HG02840 (cell line): ENCODE data around the gene PARVA.

Experiments
- ATAC-seq: cut with Tn5 transposase; IDR thresholded peaks from one replicate; pipeline ENCODE4 v1.9.1; 2021; ENCODE audit warnings: mild to moderate bottlenecking, moderate library complexity, moderate number of reproducible peaks; ENCODE audit not compliant: unreplicated experiment, low FRiP score

Gene PARVA

DNA sequence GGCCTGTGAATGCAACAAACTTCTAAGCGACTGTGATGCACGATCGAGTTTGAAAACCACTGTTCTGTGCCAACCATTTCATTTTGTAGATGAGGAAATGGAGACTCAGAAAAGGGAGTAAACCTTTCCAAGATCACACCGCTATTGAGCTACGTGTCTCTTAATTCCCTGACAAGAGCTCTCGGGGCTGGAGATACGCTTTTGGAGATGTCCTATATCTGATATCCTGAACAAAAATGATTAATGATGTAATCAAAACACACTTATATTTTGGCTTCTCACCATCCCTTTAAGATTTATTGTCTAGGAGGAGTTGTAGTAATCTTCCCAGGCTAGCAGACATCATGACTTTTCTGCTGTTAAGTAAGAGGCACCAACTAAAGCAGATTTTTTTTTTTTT, 1.7 kb upstream of the PARVA start:
- no peak for ATAC-seq

DNA sequence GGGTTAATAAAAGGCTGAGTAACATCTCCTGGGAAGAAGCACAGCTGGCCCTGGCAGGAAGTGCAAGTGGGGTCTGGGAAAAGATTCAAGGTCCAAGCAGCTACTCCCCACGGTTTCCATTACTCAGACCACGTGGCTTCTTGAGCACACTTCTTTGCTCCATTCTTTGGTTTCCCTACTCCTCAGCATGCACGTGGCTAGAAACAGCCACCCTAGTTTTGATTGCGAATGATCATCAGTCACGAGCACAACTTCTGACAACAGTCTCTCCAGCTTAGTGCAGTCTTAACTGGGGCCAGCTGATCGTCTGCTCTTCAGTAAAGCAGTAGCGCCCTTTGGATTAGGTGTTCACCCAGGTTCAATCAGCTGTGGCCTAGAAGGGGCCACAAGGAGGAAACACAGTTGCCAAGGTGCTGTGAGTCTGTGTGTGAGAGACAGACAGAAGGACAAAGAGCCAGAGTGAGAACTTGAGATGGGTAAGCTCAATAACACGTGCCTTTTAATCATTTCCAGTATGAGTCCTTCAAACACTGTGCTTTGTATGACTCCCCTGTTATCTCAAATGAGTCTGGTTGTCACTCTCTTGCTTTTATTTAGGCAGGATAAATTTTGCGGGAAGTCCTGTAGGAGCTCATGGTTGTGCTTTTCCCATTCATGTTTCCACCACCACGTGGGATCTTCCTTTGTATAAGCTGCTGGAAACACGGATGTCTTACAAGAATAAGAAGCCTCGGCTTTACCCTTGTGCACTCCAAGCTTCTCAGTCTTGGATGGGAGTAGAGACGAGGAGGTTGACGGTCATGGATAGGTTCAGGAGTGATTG, 901 bp upstream of the PARVA start:
- ATAC-seq = no peak

DNA sequence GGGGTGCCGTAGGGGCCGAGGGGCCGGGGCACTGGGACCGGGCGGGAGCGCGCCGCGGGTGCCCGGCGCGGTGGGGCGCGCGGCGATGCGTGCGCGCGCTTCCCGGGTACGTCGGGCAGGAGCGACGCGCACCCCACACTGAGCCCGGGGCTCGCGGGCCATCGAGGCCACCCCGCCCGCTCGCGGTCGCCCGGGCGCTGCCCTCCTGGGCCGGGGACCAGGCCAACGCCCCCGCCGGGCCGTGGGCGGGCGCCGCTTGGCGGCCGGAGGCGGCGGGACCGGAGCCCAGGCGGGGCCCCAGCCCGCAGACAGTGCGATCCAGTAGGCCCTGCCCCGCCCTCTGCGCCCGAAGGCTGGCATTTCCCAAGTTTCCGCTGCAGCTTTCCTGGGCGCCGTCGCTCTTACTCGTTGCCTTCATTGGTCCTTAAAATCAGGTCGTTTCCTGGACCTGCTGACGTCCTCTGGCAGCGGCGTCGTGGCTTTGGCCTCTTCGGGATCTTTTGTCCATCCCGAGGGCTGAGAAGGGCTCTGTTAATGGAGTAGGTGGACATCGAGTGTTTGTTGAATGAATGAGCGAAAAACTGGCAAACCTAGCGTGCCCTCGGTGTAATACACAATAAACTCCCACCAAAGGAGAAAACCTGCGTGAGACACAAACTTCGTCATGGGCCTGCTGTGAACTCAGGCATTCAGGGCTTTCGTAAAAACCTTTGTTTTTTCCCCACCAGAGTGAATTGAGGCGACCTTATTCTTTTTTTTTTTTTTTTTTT, 638 bp downstream of the PARVA start:
- no peak for ATAC-seq

DNA sequence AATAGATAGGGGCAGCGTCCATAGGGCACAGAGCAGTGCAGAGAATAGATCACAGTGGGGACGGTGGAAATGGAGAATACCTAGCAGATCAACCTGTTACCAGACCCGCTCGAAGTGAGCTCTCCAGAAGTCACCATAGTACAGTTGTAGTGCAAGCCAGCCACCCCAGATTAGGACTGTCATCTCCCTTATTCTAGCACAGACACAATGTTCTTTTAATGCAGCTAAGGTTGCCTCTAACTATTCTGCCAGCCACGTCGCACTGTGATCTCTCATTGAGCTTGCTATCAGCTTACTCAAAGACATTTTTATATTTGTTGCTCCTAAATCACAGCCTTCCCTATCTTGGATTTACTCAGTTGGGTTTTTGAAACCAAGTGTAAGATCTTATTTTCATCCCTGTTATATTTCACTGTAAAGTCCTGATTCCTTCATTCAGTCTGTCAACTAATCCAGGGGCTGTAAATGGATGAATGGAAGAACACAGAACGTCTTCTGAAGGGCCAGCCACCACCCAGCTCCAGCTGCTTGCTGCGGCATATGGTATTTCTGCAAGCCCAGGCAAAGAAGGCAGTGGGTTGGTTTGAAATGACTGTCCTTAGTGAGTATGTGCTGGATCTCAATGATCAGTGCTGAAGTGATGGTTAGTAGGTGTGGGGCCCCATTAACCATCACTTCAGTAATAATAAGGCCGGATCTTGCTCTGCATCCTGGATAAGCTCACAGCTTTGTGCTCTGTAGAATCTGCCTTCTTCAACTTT, 3.4 kb downstream of the PARVA start:
- ATAC-seq = no peak

DNA sequence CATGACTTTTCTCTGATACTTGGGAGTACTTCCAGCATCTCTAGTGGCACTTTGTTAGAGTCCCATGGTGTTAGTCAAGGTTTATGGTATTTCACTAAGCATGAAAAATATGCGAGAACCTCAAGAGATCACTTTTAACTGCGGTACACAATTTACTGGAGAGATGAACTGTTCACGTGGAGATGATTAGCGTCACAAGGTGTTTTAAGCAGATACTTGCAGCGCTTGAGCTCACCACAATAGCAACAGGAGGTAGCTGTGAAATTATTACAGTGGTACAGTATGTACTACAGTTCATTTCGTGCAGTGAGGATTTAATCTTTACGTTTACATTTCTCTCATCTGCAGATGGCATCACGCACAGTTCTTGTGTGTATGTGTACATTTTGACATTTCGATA, 4.5 kb downstream of the PARVA start:
- no peak for ATAC-seq

DNA sequence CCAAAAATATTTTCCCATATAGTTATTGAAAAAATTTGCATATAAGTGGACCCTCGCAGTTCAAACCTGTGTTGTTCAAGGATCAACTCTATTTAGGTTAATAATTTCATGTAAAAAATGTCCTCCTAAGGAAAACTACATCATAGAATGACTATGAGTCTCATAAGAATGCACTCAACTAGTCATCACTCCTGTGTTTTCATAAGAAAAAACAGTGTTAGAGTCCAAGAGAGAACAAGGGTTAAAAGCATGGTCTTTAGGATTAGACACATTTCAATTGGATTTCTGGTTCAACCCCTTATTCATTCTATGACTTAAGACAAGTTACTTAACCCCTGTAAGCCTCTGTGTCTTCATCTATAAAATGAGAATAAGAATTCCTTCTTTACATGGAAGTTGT, 5.1 kb downstream of the PARVA start:
- ATAC-seq = no peak

DNA sequence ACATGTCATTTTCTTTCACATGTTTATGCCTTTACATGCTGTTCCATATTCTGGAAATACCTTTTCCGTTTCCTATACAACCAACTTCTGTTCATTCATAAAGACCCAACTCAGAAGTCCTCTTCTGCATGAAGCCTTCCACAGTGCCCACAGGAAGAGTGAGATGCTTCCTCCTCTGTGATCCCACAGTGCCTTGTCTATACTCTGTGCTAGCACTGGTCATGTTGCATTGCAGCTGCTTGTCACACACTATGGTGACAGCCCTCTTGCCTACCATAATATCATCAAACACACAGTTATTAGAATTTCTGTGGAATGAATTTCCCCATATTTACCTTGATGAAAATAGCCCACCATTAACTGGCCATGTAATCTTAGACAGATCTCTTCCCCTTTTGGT, 8.9 kb downstream of the PARVA start:
- no peak for ATAC-seq

DNA sequence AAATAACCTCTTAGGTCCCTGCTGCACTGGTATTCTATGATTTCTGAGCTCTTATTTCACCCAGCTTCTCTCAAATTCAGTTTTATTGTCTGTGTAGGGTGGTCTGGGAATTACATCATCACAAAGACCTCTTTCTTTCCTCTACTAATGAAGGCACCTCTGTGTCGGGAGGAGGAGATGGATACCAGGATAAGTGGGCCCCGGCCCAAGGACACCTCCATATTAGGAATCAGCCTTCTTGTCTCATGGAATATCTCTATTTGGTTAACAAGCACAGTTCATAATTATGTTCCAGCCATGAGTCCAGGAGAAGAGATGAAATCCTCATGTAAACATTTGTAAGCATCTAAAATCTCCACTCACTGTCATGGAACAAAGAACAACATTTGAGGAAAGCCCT, 9.4 kb downstream of the PARVA start:
- ATAC-seq = no peak

DNA sequence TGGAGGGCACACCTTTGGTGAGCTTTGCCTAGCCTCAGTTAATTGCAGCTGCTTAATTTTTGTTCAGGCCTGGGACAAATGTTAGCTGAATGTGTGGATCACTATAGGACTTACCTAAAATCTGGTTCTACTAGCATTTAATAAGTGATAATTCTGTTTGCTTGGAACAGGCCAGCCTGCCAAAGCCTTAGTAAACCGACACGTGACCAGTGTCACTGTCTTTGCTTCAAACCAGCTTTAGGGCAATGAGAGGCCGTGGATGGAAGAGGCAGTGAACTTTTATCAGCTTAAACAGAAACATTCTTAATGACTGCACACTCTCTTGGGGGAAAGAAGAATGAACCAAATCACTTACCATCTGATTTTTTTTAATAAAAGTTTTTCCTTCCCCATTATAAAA, 10.8 kb downstream of the PARVA start:
- no peak for ATAC-seq

DNA sequence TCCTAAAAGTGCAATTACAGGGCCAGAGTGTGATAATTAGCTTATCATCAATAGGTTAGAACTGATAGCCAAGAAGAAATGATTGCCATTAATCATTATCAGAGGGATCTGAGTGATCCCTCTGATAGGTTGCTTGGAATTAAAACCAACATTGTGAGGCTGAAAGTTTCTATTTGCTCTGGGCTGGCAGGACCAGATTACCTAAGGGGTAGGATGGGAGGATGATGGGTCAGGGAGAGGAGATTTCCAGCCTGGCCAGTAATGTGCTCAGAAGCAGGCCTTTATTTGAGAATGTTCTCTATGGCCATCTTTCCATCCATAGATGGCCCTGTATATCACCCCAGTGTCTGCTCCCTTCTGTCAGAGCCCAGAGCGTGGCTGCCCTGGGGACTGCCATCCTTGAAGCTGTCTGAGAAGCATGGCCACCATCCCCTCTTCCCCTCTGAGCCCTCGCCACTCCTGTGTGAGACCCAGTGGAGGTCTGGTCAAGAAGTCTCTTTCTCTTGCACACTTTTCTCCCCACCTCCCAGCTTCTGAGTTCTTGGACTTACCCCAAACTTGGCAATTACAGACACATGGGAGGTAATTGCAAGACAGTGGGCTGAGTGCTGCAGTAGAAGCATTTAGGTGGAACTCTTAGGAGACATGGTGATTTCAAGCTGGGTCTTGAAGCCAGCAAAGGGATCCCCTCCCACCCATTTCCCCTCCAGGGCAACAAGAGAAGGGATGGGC, 11.7 kb downstream of the PARVA start:
- ATAC-seq = no peak

DNA sequence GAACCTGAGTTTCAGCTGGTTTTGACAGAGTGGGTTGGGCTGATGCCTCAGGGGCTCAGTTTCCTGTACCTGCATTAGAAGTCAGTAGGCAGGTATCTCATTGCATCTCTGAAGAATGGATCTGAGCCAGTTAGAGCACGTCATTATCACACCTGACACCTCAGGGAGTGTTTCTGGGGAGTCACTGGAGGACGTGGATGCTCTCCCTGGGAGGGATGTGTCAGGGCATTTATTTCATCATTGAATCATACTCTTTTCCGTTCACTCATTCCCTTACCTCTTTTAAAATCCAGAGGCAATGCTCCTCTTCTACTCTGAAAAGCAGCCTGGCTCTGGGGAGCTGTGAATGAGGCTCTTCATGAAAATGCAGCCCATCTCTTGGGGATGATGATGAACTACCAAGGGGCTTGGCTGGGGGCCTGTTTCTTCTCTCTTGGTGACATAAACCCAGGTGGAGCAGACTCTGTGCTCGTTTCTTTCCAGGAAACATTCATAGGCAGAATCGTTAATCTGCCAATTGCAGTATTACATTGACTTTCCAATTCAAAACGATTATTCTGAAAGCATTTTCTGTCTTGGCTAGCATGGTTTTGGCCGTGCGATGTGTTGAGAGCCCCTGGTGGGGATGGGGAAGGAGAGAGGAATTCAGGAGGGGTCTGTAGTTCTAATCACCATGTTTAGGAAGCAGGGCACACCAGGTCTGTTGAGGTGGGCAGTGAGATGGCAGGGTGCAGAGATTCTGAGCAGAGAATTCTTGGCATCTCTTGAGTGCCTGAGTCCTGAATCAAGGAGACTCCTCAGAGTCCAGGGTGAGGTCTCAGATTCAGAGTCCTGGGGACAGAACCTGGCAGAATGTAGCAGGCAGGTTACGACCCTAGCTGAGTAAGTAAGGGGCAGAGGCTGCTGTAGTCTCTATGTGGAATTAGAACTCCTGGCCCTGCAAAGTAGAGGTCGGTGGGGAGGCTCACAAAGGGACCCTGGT, 12.6 kb downstream of the PARVA start:
- ATAC-seq = no peak

DNA sequence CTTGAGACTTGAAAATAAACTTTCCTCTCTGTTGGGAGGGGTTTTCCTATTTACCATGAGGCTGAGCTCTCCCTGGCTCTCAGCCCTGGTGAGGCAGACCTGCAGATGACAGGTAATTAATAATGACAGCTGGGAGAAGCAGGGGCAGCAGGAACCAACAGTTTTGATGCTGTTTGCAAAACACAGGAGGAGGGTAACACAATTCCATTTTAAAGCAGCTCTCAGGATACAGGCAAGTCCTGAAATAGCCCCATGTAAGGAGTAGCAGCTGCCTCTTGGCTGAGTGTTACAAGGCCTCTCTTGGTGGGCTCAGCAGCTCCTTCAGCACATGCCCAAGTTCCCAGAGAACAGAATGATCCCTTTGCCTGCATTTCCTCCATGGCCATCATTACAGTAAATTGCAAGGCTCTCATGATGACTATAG, 13.3 kb downstream of the PARVA start:
- ATAC-seq = no peak

DNA sequence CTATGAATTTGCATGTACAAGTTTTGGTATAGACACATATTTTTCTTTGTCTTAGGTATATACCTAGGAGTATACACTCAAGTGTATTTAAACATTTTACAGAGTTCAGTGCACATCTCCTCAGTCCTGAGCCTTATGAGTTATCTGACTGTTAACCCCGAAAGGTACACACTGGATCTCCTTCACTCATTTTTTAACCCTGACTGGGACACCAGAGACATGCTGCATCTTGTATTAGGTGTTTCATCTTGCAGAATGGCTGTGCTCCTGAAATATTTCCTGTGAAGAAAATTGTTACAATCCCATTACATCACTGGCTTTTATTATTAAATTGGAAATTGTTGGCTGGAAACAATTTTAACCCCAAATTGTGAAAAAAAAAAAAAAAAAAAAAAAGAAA, 15.3 kb downstream of the PARVA start:
- ATAC-seq = no peak

DNA sequence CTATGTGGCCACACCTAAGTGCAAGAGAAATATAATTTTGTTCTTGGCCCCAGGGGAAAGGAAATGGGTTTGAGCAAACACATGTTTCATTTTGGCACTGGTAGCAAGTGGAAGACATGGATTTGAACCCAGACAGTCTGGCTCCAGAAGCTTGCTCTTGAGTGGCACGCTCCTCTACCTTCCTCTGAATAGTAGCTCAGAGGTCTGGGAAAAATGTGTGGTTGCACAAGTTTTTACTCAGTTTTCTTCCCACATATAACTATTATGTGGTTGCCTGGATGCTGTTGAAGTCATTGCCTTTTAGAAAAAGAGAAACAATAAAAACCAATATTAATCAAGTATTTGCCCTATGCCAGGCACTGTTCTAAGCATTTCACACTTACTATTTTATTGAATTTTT, 16.3 kb downstream of the PARVA start:
- ATAC-seq = no peak

DNA sequence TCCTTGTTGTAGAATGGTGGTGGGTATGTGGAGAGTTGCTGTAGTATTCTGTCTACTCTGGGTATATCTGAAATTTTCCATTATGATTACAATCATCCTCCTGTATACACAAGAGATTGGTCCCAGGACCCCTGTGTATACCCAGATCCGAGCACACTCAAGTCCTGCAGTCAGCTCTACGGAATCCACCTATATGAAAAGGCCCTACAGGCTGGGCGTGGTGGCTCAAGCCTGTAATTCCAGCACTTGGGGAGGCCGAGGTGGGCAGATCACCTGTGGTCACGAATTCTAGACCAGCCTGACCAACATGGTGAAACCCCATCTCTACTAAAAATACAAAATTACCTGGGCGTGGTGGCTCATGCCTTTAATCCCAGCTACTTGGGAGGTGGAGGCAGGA, 17.2 kb downstream of the PARVA start:
- no peak for ATAC-seq

DNA sequence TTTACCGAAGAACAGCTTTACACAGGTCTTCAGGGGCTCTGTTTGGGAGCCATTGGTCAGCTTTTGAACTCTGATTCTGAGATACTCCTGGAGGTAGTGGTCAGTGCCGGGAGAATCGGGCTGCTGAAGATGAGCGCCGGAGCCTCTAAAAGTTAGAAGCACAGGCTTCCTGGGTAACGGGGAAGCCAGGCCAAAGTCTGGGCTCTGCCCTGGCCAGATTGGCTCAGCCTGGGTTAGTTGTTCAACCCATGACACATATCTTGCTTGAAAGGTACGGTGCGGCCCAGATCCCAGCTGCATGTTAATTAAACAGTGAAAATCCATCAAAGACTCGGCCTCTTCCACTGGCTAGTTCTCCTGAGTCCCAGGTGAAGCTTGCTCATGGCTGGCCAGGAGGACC, 18.0 kb downstream of the PARVA start:
- no peak for ATAC-seq

DNA sequence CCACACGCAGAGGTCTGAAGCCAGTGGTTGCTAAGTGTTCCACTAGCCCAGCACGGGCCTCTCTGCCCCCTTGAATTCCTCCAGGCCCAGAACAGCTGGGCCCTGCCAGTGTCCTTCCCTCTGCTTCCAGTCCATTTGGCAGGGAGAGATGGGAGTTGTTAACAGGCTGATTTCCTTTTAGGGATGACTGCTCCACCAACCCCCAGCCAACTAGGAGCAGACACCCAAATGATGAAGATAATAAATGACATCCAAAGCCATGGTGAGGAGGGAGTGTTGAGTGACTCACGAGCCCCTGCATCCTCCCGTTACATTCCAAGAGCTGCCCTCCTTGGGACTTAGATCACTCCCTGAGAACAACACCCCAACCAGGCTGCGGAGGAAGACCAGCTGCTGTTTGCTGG, 20.6 kb downstream of the PARVA start:
- ATAC-seq = no peak

DNA sequence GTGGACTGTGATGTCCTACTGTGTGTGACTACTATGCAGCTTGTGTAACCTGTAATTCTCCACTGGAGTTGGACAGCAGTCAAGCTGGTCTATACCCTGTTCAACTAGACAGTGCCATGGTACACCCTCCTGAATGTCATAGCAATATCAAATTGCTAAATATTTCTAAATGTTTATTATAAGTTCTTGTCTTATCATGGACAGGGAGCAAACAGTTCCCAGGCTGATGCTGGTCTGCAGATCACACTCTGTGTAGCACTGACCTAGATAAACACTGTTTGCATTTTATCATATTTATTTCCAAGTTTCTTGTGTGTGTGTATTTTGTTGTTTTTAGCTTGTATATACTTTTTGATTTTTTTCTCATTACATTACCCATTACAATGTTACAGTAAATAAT, 22.0 kb downstream of the PARVA start:
- ATAC-seq = no peak

DNA sequence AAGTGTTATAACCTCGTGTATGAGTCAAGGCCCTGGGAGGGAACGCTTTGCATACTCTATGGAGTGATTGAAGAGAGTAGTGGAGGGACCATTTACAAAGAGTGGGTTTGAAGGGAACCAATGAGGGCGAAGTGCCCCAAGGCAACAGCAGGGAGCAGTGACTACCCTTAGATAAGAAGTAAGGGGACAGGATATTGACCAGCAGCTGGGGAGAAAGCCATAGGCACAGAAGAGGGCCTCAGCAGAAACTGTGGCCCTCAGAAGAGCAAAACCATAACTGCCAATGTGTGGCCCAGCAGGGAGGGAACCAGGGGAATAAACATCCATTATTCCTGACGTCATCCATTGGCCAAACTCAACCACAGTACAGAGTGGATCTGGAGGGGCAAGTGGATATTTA, 24.7 kb downstream of the PARVA start:
- no peak for ATAC-seq
